ENCODE measurements around the gene METTL23.
A peak's percentile ranks its signal among the peaks of the same experiment; 100 is the strongest.

GRCh38 chr17:76709077-76709950 is 17.3 kb upstream of the METTL23 start:
- TF ChIP-seq CTCF (IDR thresholded peaks at IDR 0.05): peak in 1 of 4 experiments; percentile 8
- TF ChIP-seq EP300 (IDR thresholded peaks at IDR 0.05): no peak
- peak; percentile 94 for TF ChIP-seq POLR2AphosphoS5 (IDR thresholded peaks at IDR 0.05)
- TF ChIP-seq POLR2A (IDR thresholded peaks at IDR 0.05): peak; percentile 64 to 85
